HL-60/S4 treated with retinoic acid at 250 ng/mL for 4 days and 3 days (cell line): ENCODE measurements around the gene CDC25B.

Experiments
- in situ Hi-C: fragments of 300-500 bp; cut with MboI; formaldehyde crosslinking; loops from 2 replicates; pipeline ENCODE4 v1.7.0; 2022; ENCODE audit warnings: low sequenced_read_pairs

The CDC25B gene

DNA sequence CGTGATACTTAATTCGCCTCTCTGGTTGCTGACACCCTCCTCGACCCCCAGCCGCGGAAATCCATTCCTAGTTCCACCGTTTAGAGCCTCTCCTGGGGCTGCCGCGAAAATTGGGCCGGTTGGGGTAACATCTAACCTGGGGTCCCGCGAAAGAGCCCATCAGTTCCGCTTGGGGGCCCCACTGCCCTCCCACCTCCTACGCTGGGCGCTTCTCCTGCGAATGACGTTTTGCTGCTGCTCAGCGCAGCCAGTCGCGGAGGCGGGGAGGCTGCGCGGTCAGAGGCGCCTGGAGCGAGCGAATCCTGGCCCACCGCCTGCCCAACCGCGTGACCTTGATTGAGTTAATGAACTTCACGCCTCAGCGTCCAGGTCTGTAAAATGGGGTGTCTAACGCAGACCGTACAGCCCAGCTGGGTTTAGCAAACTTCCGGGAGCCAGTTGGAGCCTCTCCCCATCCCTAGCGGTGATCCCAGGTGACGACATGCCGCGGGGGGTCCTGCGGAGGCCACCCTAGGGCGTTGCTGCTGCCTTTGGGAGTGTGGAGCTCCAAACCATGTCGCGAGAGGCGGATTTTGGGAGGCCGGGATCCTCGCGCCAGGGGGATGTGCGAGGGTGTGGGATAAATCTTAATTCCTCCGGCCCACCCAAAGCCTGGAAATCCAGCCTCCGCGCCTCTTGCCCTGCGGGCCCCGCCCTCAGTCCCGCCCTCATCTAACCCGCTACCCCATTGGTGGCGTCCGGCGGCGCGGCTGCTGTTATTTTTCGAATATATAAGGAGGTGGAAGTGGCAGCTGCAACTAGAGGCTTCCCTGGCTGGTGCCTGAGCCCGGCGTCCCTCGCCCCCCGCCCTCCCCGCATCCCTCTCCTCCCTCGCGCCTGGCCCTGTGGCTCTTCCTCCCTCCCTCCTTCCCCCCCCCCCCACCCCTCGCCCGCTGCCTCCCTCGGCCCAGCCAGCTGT, at the start of gene CDC25B:
Gene CDC25B (plus strand): TSS at position 800 of the 958 bp plus-strand sequence. CDS start 222 bp downstream, outside the sequence.
- in situ Hi-C loops = no loop called here

DNA sequence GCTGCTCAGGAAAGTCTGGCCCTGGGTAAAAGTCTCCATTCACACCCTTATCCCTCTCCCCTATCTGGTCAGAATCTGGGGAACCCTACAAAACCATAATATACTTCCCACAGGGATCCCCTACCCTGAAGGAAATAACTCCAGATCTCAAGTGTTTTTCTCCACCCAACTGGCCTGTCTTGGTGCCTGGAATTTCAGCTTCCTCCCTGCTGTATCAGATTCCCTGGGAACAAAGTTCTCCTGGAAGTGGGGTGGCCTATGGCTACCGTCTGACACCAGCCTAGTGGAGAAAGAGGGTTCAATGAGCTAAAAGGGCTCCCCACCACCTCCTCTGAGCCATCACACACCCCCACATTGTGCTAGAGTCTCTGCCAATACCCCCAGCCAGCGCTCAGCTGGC, 48.6 kb upstream of the CDC25B start:
- in situ Hi-C loops = no loop called here

DNA sequence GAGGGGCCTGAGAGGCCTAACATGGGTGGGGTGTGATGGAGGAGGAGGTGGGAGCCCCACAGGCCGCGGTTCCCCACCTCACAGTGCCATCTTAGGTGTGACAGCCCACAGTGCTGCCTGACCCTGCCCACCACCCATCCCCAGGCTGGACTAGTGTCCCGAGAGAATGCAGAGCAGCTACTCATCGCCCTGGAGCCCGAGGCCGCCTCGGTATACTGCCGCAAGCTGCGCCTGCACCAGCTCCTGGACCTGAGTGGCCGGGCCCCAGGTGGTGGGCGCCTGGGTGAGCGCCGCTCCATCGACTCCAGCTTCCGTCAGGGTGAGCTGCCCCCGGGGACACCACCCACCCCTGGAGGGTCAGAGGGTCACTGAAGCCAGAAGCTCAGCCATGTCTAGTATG, 48.0 kb upstream of the CDC25B start:
- in situ Hi-C loops = no loop called here

DNA sequence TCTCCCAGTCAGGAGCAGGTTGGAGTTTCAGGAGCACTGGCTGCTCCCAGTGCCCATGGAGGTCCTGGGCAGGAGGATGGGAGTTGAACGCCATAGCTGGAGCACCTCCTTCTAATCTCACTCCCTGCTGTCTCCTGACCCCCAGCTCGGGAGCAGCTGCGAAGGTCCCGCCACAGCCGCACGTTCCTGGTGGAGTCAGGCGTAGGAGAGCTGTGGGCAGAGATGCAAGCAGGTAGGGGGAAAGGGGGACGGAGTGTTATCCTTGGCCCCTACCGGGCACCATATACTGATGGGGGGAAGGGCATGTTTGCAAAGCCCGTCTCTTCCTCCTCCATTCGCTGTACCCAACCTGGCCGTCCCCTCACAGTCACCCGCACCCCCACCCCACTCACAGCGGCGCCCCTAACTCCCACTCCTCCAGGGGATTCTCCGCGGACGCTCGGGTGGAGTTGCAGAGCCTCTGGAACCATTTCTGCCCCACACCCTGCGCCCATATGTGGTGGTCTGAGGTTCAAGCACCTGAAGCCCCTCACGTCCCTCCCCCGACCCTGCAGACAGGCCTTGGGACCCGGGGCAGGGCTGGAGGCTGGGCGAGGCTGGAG, 46.9 kb upstream of the CDC25B start:
- in situ Hi-C loops = no loop called here

DNA sequence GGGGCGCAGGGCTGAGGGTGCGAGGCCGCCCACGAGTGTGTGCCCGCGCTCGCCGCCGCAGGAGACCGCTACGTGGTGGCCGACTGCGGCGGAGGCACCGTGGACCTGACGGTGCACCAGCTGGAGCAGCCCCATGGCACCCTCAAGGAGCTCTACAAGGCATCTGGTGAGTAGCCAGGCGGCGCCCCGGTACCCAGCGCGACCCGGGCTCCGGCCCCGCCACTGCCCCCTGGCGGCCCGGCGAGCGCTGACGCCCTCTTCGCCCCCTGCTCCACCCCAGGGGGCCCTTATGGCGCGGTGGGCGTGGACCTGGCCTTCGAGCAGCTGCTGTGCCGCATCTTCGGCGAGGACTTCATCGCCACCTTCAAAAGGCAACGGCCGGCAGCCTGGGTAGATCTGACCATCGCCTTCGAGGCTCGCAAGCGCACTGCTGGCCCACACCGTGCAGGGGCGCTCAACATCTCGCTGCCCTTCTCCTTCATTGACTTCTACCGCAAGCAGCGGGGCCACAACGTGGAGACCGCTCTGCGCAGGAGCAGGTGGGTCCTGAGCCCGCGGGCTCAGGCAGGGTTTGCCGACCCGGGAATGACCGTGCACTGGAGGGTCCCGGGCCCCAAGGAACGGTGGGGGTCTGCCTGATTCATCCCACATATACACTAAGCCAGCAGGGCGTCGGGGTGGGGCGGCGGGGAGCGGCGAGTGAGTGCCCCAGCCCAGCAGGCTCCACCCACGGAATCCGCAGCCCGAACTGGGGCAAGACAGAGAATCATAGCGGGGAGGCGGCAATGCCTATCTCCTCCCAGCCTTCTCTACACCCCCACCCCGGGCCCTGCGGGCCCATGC, 46.2 kb upstream of the CDC25B start:
- in situ Hi-C loops = no loop called here

DNA sequence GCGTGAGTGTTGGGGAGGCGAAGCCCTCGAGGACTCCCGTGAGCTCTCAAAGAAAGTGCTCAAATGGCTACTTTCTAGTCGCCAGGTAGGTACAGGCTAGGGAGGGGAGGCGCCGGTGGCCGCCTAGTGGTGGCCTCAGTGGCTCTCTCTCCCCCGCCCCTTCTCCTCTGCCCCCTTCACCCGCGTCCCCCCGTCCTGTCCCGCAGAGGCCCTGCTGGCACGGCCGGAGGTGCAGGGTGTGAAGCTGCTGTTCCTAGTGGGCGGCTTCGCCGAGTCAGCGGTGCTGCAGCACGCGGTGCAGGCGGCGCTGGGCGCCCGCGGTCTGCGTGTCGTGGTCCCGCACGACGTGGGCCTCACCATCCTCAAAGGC, 44.8 kb upstream of the CDC25B start:
- in situ Hi-C loops = no loop called here

DNA sequence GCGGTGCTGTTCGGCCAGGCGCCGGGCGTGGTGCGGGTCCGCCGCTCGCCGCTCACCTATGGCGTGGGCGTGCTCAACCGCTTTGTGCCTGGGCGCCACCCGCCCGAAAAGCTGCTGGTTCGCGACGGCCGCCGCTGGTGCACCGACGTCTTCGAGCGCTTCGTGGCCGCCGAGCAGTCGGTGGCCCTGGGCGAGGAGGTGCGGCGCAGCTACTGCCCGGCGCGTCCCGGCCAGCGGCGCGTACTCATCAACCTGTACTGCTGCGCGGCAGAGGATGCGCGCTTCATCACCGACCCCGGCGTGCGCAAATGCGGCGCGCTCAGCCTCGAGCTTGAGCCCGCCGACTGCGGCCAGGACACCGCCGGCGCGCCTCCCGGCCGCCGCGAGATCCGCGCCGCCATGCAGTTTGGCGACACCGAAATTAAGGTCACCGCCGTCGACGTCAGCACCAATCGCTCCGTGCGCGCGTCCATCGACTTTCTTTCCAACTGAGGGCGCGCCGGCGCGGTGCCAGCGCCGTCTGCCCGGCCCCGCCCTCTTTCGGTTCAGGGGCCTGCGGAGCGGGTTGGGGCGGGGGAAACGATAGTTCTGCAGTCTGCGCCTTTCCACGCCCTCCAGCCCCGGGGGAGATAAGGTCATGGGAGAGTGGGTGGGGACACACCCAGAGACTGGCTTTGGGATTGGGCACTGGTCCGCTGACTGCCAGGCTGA, 44.3 kb upstream of the CDC25B start:
- in situ Hi-C loops = no loop called here

DNA sequence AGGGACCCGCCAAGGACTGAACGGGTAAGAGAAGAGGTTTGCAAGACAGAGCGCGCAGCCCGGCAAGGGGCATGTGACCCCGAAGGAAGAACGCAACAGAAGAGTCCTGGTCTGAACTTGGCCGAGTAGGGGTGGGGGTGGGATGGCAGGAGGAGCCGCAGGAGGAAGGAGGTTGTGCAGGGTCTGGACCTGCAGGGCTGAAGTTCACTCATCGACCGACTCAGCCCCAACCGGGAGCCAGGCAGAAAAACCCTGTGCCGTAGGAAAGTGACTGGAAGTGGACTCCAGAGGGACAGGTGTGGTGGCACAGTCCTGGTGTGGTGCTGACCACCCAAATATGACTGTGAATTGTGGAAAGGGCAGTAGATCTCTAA, 43.7 kb upstream of the CDC25B start:
- in situ Hi-C loops = no loop called here

DNA sequence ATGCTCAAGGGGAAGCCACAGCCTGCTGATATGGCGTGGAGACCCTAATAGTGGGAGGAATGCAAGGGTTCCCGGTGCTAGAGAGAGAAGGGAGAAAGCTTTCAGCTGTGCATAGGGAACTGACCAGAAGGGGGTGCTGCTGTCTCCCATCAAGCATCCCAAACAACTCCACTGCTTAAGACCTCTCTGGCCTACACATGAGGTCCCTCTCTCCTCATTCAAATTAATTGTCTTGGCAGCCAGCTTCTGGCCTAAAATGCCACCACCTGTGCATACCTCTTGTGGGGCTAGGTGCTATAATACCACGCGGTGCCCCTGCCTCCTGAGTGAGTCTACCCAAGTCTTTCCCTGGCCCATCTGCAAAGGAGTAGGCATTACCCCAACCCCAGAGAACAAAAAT, 43.0 kb upstream of the CDC25B start:
- in situ Hi-C loops = no loop called here

DNA sequence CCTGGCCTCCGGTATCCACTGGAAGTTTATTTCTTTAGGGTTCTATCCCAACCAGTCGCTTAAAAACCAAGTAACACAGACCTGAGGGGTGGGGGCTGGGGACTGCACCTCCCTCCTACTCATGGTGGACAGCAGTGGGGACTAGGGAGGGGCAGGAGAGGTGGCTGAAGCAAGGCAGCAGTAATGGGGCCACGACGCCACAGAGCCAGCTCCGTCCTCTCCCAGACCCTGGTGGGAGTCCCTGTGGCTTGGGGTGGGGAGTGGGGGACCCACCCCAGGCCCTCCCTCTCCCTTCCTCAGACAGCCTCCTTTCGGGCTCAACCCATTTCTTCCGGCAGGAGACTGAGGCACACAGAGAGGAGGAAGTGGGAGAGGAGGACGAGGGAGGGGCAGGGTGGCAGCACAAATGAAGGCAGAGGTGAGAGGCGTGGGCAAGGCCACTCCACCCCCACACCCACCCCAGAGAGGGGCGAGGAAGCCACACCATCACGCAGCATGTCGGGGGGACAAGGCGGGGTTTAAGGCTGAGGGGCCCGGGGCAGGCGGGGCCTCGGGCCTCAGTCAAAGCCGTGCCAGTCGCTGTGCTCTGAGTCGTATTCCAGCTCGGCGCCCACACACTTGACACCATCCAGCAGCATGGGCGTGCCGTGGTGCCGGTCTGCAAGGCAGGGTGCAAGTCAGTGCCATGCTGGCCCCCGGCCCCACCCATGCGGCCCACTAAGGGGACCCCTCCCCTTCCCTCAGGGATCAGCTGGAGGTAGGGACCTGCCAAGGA, 42.4 kb upstream of the CDC25B start:
- in situ Hi-C loops = no loop called here

DNA sequence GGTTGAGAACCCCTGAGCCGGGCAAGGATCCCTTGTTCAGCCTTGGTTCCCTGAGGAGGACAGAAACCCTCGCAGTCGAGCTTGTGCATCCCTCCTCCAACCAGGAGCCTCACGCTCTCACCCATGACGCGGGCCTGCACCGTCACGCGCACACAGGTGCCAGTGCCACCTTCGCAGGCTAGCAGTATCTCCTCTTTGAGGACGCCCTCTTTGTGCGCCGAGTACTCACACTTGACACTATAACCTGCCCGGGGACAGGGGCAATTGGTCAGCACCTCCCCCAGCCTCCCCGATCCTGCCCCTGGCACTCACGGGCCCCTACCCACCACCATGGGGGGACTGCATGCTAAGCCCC, 41.9 kb upstream of the CDC25B start:
- in situ Hi-C loops = no loop called here

DNA sequence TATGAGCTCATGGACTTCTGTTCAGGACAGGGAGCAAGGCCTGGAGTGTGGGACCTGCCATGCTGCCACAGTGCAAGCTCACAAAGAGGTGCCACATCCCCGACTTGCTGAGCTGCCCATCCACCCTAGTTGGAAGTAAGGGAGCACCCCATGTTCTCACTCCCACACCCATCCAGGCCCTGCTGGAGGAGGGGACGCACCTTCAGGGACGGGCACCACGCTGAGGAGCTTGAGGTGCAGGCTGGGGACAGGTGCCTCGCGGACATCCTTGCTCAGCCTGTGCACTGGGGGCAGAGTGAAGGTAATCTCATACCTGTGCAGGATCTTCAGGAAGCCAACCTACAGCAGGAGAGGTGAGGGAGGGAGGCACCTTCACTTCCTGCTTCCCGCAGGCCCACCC, 40.8 kb upstream of the CDC25B start:
- in situ Hi-C loops = no loop called here

DNA sequence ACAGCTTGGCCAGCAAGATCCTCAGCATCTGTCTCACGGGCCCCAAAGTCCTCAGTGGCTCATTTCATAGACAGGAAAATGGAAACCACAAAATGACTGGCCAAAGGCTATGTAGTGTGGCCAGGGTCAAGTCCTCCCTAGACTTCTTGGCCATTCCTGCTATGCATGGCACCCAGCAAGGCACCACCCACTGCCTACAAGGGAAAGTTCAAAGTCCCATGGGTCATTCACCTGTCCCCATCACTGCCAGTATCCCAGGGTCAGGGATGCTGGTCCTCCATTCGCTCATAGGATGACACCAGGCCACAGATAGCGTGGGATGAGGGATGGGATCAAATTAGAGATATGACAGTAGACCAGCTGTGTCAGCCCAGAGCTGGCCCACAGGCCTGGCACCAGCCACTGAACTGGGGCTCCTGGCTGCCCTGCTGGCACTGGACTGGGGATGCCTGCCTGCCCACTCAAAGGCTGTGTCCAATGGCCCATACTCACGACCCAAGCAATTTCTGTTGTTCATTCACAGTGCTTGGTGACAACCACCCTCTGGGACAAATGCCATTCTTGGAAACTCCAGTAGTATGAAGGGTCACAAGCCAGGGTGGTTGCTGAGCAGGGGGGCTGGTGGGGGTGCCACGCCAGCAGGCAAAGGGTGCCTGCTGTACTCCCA, 40.2 kb upstream of the CDC25B start:
- in situ Hi-C loops = no loop called here

DNA sequence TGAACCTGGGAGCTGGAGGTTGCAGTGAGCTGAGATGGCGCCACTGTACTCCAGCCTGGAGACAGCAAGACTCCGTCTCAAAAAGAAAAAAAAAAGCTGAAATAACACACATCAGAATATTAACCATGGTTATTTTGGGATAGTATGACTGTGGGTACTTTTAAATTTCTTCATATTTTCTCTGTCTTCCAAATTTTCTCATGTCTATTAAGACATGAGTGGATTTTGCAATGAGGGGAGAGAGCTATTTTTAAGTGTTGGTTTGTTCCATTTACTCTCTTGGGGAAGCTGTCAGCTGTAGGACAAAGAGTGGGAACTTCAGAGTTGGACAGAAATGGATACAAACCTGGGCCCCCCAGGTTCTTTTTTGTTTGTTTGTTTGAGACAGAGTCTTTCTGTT, 38.8 kb upstream of the CDC25B start:
- in situ Hi-C loops = no loop called here

DNA sequence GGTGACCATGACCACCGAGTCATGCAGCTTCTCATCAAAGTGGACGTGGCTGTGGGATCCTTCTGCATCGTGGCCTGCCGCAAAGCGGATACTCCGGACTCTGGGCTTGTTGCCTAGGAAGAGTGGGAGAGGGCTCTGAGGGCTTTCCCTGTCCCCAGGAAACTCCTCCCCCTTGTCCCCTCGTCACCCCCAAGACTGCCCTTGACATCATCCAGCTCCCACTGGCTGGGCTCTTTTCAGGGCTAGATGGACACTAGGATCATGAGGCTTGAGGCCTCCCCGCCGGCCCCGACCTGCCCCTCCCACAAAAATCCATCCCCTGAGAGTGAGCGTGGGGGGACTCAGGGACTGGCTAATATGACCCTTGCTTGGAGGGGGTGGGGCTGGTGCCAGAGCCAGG, 37.5 kb upstream of the CDC25B start:
- in situ Hi-C loops = no loop called here

DNA sequence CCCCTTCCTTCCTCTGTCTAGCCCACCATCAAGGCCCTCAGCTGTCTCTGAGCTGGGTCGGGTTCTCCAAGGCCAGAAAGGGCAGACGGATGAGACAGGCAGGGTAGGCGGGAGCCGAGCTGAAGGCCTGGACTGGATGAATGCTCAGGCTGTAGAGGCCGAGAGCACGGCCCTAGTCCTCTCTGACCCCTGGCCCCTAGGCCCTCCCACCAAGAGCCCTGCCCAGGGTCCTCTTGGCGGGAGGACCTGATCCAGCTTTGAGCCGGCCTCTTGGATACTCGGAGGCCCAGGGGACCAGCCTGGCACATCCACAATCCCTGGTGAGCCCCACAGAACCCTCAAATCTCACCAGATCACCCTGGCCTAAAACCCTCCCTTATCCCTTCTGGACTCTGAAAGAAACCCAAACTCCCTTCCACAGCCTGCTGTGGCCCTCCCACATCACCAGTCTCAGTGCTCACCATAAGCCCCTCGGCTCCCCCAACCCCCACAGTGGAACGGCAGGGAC, 36.7 kb upstream of the CDC25B start:
- in situ Hi-C loops = no loop called here

DNA sequence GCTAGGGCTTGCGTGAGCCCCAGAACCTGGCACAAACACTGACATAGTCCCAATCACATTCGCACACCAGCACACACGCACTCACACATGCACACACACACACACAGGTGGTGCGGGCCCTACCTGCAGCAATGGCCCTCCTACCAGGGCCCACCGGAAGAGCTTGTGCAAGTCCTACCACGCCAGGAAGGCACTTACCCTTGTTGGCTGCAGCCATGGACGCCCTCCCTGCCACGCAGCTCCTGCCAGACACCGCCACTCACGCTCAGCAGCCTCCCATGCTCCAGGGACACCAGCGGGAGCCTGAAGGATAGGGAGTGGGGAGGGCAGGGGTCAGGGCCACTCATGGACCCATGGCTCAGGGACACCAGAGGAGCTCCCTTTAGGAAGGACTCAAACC, 36.2 kb upstream of the CDC25B start:
- in situ Hi-C loops = no loop called here

DNA sequence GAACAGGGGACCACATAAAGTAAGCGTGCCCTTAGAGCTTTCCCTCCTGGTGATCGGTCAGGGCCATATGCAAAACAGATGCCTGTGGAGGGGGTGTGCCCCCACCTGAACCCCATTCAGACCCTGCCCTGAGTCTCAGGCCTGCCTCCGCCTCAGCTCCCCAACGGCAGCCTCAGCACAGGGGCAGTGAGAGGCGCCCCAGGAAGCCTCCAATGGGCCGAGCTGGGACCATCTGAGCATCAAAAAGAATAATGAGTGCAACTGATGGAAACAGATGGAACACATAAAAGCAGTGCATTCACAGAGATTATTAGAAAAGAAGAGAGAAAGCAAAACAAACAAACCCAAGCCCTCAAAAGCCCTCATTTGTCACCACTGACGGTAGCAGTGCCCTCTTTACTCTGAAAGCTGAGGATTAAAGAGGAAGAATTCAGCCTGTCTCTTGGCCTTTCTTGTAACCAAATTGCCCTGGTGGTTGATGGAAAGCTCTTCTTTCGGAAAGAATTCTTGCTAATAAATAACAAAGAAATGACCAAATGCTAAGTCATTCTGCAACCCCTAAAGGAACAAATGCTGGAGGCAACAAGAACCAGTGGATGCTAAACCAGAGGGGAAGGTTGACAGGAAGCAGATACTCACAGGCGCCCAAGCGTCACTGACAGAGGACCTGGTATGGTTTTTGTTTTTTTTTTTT, 35.3 kb upstream of the CDC25B start:
- in situ Hi-C loops = no loop called here
